GM04504 (cell line): ENCODE results near the gene MLEC.

Experiments
- DNase-seq: peaks from one replicate; pipeline ENCODE4 v3.0.0-alpha.2; 2012; ENCODE audit warnings: low read depth

MLEC gene

DNA sequence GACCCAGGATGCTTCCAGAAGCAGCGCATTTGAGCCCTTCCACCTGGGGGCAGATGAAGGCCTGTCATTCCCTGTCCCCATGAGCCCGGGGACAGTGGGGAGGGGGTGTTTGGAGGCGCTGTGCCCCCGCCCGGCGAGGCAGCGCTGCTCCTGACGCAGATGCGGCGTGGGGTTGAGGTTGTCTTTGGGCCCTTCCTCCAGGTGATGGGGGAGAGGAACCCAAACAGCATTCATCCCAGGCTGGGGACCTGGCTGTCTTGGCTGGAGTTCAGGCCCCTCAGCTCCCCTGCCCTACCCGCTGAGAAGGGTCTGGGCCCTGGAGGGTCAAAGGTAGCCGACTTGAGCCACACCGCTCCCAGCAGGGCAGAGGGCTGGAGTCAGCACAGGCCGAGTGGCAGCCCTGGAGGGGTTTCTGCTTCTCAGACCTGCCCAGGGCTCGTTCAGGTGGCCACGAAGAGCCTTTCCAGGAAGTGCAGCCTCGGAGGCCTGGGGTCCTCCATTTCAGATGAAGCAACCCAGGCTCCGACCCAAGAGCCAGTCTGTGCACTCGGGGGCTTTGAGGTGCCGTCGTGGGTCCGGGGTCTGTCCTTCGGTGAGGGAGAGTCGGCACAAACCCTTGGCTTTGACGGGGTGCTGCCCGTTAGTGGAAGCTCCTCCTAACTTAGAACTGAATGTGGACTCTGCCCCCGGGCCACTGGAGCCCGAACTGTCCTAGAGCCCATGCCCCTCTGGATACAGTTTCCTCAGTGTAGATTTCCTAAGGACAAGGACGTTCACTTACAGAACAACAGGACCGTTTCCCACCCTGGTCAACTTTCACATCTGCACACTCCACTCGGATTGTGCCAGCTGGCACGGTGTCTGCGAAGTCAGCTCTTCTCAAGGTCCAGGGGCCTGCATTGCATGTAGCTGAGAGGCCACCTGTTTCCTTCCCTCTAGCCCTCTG, 54.8 kb downstream of the MLEC start:
- DNase-seq: no peak

DNA sequence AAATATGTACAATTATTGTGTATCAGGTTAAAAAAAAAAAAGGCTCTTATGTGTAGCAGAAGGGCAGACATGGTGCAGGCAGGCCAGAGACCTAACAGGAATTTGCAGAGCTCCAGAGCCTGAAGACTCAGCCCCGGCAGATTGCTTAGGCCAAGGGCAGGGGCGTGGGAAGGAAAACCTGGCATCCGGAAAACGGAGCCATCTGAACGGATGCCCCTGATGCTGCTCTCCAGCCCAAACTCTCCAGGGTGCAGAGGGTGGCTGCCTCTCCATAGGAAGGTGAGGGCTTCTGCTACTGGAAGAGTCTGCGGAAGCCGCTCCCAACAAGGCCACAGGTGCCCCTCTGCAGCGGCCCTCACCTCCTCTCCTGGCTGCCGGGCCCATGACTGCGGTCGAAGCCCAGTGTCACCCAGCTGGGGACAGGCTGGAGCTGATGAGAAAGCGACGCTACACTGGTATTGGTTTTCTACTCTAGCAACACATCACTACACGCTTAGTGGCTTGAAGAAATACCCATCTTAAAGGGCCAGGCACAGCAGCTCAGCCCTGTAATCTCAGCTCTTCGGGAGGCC, 58.1 kb downstream of the MLEC start:
- DNase-seq: no peak

GRCh38 chr12:120748242-120748641, 61.3 kb downstream of the MLEC start:
- no peak for DNase-seq

DNA sequence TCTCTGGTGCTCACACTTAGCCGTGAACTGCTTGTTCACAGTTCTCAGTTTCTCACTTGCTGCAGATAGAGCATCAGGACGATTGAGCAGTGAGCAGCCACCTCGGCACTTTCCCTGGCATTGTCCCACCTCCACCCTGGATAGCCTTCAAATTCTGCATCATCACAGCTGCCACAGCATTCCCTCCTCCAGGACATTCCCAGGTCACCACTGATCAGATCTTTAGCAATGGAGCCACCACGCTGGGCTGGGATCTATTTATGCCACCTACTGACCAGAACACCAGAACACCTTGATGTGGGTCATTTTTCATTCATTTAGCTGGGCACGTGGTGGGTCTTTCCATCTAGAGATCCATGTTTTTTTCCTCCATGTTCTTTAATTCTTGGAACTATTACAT, 62.3 kb downstream of the MLEC start:
- no peak for DNase-seq

GRCh38 chr12:120750806-120751205, 63.9 kb downstream of the MLEC start:
- no peak for DNase-seq

- DNase-seq: no peak
Observed at GRCh38 chr12:120751389-120751788, 64.4 kb downstream of the MLEC start.
